ENCODE measurements around the gene LUZP2.

GRCh38 chr11:24900514-24900913 is 403.7 kb downstream of the LUZP2 start:
- TF ChIP-seq, protein P1, sequence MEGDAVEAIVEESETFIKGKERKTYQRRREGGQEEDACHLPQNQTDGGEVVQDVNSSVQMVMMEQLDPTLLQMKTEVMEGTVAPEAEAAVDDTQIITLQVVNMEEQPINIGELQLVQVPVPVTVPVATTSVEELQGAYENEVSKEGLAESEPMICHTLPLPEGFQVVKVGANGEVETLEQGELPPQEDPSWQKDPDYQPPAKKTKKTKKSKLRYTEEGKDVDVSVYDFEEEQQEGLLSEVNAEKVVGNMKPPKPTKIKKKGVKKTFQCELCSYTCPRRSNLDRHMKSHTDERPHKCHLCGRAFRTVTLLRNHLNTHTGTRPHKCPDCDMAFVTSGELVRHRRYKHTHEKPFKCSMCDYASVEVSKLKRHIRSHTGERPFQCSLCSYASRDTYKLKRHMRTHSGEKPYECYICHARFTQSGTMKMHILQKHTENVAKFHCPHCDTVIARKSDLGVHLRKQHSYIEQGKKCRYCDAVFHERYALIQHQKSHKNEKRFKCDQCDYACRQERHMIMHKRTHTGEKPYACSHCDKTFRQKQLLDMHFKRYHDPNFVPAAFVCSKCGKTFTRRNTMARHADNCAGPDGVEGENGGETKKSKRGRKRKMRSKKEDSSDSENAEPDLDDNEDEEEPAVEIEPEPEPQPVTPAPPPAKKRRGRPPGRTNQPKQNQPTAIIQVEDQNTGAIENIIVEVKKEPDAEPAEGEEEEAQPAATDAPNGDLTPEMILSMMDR (IDR thresholded peaks at IDR 0.05; ENCODE audit: low read depth, low read length, missing input control): no peak
- TF ChIP-seq JUND (IDR thresholded peaks at IDR 0.05): no peak
- TF ChIP-seq ZBTB33 (IDR thresholded peaks at IDR 0.05): no peak
- TF ChIP-seq TAF1 (conservative IDR thresholded peaks at IDR 0.05): no peak
- TF ChIP-seq FOXA1 (IDR thresholded peaks at IDR 0.05): no peak
- no peak for TF ChIP-seq RAD21 (IDR thresholded peaks at IDR 0.05)
- no peak for TF ChIP-seq YY1 (IDR thresholded peaks at IDR 0.05)

Data from liver (tissue), 3 donors.